Fibroblast of skin of abdomen (primary cell): ENCODE data around the gene HOXB4.

ENCODE experiments used
- DNase-seq: peaks from one replicate; pipeline ENCODE4 v3.0.0-alpha.2; 2013

Gene HOXB4

GRCh38 chr17:48615047-48615962, 37.2 kb upstream of the HOXB4 start, which contains the start of gene HOXB8:
Gene HOXB8 (minus strand): TSS chr17:48615292. CDS start chr17:48614704, 588 bp downstream.
- peak; percentile 67 for DNase-seq

GRCh38 chr17:48613862-48614694, 35.9 kb upstream of the HOXB4 start:
- no peak for DNase-seq

GRCh38 chr17:48612854-48613691, 34.9 kb upstream of the HOXB4 start:
- DNase-seq: no peak

DNA sequence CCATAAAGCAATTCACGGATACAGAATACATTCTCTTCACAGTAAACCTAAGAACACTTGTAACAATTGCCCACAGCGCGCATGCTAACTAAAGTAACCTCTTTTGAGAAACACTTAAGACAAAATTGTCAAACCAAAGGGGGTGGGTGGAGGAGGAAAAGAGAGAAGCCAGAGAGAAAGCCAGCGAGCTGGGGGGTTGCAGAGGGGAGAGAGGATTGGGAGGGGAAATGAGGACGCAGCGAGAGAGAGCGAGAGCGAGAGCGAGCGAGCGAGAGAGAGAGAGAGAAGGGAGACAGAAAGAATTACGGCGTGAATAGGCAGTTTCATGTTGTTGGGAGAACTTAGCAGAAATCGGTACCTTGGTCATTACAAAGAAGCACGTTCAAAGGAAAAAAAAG, 34.3 kb upstream of the HOXB4 start:
- peak; percentile 78 for DNase-seq

GRCh38 chr17:48611681-48612455, 33.7 kb upstream of the HOXB4 start:
- no peak for DNase-seq

DNA sequence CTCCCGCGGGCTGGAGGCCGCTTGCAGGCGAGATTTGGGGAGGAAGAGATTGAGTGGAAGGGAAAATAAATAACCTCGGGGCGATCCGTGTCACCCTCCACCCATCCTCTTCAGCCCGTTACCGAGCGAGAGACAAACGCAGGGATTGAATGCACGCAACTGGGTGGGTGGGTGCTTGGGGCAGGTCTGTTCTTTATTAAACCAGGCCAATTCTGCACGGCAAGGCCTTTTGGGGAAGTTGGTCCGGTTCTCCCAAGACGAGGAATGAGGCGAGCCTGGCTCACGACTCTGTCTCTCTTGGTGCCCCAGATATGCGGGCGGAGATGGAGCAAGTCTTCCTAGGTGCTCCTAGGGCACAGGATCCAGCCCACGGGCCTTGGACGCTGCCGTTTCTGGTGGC, 33.1 kb upstream of the HOXB4 start:
- DNase-seq: no peak

DNA sequence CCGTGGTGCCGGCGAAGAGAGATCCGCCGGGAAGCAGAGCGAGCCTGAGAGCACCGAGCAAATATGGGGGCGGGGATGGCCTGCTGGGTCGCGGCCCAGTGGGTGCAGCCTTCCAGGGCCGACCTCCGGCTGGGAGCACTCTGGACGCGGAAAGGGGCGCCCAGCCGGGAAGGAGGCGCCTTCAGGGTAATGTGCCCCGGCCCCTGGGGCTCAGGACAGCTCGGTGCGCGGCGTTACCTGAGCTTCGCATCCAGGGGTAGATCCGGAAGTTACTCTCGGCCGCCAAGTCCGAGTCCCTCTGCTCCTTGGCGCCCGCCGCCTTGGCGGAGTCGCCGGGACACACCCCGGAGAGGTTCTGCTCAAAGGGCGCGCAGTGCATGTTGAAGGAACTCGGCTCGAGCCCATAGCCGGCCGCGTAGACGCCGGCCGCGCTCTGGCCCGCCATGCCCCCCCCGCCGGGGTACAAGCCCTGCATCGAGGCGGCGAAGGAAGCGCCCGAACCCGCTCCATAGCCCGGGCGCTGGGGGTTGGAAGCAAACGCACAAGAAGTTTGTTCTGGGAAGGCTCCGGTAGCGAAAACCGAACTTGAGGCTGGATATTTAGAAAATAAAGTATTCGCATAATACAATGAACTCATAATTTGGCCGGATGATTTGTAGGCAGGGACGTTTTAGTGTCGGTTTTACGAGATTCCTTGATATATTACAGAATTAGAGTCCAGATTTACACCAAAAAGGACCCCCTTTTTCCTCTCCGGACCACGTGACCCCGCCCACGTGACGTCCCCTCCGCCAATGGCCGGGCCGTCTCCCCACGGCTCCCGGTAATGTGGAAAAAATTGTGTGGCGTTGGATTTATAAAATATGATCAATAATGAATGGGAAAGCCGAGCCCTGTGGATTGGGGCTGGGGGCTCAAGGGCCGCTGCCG, 32.4 kb upstream of the HOXB4 start, which contains the start of gene HOXB7:
Gene HOXB7 (minus strand): TSS at position 736 of the 930 bp plus-strand sequence. CDS start 99 bp downstream, at position 637.
- peak; percentile 80 for DNase-seq

- DNase-seq: no peak
These were observed 31.7 kb upstream of the HOXB4 start for GRCh38 chr17:48609759-48610281.

- DNase-seq: no peak
These were observed 30.9 kb upstream of the HOXB4 start for GRCh38 chr17:48609033-48609432.

DNA sequence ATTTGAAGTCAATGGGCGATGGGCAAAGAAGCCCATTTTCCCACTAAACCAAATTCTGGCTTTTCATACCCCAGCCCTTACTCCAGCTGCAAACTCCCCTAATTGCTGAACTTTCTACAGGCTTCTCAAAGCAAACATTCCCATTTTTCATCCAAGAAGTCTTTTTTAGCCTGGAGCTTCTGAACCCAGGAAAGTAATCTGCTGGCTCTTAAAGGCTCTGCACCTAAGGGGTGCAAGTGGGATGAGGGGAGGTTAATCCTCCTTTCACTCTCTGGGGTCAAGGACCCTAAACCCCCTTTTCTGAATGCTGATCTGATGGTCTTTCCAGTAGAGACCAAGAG, 30.3 kb upstream of the HOXB4 start:
- no peak for DNase-seq

- DNase-seq: no peak
These were observed 28.9 kb upstream of the HOXB4 start for GRCh38 chr17:48606892-48607614.

DNA sequence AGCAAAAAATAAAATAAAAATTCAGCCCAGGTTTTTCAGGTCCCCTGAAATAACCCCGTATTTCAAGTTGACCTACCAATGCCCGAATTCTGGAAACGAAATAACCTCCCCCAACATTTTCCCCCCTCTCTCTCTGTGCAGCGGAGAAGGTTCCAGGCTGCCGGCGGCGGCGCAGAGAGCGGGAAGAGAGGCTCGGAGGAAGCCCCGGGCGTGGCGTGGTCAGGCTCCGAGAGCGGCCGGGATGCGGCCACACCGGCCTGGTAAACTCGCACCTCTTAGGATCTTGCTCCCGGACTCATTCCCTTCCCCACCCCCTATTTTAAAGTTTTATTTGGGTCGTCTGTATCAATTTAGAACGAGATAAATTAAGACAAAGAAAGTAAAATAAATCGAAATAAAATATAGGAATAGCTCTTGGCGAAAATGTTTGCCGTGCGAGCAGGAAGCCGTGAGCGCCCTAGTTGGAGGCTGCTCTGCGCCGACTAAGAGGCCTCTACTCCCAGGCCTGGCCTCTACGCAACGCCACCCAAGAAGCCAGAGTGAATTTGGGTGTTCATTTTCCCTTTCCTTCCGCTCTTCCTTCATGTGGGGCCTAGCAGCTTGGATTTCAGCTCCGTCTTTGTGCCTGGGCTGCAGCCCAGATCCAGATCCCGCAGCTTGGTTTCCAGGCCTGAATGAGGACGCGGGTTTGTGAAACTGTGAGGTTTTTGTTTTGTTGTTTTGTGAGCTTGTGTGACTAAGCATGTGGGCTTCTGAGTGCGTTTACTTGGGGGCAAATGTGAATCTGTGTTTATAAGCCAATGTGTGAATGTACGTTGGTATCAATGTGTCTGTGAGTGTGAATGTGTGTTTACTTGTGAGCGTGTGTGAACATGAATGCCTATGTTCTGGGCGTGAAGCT, 28.1 kb upstream of the HOXB4 start:
- DNase-seq: no peak

- no peak for DNase-seq
These were observed 27.3 kb upstream of the HOXB4 start for GRCh38 chr17:48605409-48605919.

DNA sequence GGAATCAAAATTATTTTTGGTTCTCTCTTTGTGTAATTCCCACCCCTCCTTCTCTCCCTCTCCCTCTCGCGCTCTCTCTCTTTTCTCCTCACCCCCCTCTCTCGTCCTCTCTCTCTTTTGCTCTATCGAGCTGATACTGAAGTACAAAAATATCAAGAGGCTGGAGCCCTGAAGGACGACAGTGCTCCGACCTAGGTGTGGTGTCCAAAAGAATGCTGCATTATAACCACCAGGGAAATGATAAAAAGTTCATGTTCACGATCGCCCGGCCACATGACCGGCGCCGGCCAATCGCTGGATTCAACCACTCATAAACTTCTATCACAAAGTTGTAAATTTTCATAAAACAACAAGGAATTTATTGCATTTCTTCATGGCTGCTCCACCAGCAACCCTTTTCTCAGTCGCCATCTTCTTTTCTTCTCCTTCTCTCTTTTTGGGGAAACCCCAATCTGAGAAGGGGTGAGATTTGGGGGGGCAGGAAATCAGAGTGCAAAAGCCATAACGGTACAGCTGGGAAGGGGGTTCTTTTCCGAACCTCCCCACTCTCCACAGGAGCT, 26.7 kb upstream of the HOXB4 start, which contains the start of gene HOXB6:
Gene HOXB6 (minus strand): TSS at position 217 of the 560 bp plus-strand sequence. CDS start 6,836 bp downstream, outside the sequence.
- peak; percentile 85 for DNase-seq

DNA sequence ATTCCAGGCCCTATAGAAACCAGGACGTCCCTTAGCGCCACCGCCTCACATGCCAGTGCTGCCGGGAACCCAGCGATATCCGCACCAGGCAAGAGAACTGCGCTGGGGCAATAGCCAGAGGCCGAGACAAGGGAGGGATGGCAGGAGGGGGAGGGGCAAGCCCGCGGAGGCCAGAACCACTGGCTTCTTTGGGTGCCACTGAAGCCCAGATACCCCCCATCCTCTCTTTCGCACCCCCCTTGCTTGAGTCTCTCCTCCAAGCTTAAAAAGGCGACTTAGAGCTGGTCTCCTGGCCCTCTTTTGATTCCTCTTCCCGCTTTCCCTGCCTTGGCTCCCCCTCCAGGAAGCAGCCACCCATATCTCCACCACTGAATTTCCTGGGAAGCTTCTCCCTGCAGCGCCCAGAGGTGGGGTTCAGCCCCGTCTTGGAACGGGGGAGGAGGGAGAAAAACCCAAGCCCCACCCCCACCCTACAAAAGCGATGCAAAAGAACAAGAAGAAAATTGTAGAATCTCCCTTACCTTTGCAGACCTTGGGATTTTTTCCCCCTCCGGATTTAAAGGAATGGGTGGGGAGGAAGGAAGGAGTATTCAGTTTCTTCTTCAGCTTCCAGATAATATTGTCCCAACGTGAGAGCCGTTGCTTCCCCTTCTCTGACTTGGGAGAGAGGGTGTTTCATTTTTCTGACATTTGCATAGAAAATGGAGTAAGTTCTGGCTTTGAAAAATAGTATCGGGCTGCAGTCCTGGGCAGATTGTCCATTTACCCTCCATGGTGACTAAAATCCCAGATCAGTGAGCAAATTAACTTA, 26.0 kb upstream of the HOXB4 start:
- no peak for DNase-seq

- DNase-seq: no peak
These were observed 23.6 kb upstream of the HOXB4 start for GRCh38 chr17:48601539-48602425.
